GM23248 (cell line): ENCODE data around the gene OR10K2. TPM values are rescaled to one million over a fixed set of nuclear protein-coding genes. Genes with fewer than 3 reads are reported as not detected.
"Not testable (repeated sequence)": the region's sequence is repeated elsewhere in the genome, so short reads cannot be mapped to it uniquely, and the experiment has no call there.

Source experiments
- DNase-seq: peaks from one replicate; pipeline ENCODE4 v3.0.0-alpha.2; 2015
- H2AFZ ChIP-seq: fragments of 200-600 bp; sonication (generic); 2 replicates; pipeline ENCODE4 v1.6.1; 2016; ENCODE audit warnings: antibody characterized with exemption
- H3F3A ChIP-seq: fragments of 200-600 bp; sonication (generic); 2 replicates; pipeline ENCODE4 v1.6.1; 2016; ENCODE audit warnings: mild to moderate bottlenecking, antibody characterized with exemption, mixed run types; ENCODE audit not compliant: insufficient read depth
- H3K27ac ChIP-seq: fragments of 200-600 bp; sonication (generic); 2 replicates; pipeline ENCODE4 v1.5.1; 2016; ENCODE audit warnings: mild to moderate bottlenecking
- H3K27me3 ChIP-seq: fragments of 200-600 bp; sonication (generic); replicated peaks from 2 replicates; pipeline ENCODE4 v1.6.1; 2016; ENCODE audit warnings: mild to moderate bottlenecking; ENCODE audit not compliant: insufficient read depth
- H3K36me3 ChIP-seq: fragments of 200-600 bp; sonication (generic); 2 replicates; pipeline ENCODE4 v1.6.1; 2016; ENCODE audit warnings: low read depth, mild to moderate bottlenecking
- H3K4me1 ChIP-seq: fragments of 200-600 bp; sonication (generic); 2 replicates; pipeline ENCODE4 v1.6.1; 2016; ENCODE audit warnings: mild to moderate bottlenecking; ENCODE audit not compliant: insufficient read depth
- H3K4me2 ChIP-seq: fragments of 200-600 bp; sonication (generic); one replicate; pipeline ENCODE4 v1.6.1; 2016; ENCODE audit warnings: mild to moderate bottlenecking; ENCODE audit not compliant: unreplicated experiment
- H3K4me3 ChIP-seq: fragments of 200-600 bp; sonication (generic); 2 replicates; pipeline ENCODE4 v1.5.1; 2016; ENCODE audit warnings: mild to moderate bottlenecking
- H3K79me2 ChIP-seq: fragments of 200-600 bp; sonication (generic); 2 replicates; pipeline ENCODE4 v1.6.1; 2016; ENCODE audit warnings: mild to moderate bottlenecking; ENCODE audit not compliant: insufficient read depth
- H3K9ac ChIP-seq: fragments of 200-600 bp; sonication (generic); 2 replicates; pipeline ENCODE4 v1.6.1; 2016; ENCODE audit warnings: mild to moderate bottlenecking
- H3K9me2 ChIP-seq: fragments of 200-600 bp; sonication (generic); 2 replicates; pipeline ENCODE4 v1.6.1; 2016; ENCODE audit warnings: mixed run types, mild to moderate bottlenecking, moderate library complexity; ENCODE audit not compliant: insufficient read depth
- H3K9me3 ChIP-seq: fragments of 200-600 bp; sonication (generic); one replicate; pipeline ENCODE4 v1.6.1; 2017; ENCODE audit warnings: low read depth
- H4K20me1 ChIP-seq: fragments of 200-600 bp; sonication (generic); 2 replicates; pipeline ENCODE4 v1.6.0; 2016; ENCODE audit not compliant: insufficient read depth
- EZH2 ChIP-seq: fragments of 200-600 bp; sonication (generic); IDR thresholded peaks from 2 replicates; pipeline ENCODE4 v1.6.1; 2018; ENCODE audit warnings: antibody characterized with exemption, mild to moderate bottlenecking; ENCODE audit not compliant: insufficient read depth, poor library complexity, severe bottlenecking
- EZH2phosphoT487 ChIP-seq: fragments of 200-600 bp; sonication (generic); IDR thresholded peaks from 2 replicates; pipeline ENCODE4 v1.6.1; 2018; ENCODE audit warnings: antibody characterized with exemption, moderate library complexity, mild to moderate bottlenecking, low read depth; ENCODE audit not compliant: insufficient read depth
- WGBS, 2 experiments: methylation state at CpG; one replicate each; pipeline ENCODE4 v1.1.6; 2015 to 2017; ENCODE audit warnings: low lambda C conversion rate in 2 of 2, low coverage in 1 of 2; ENCODE audit errors: missing lambda C conversion rate in 2 of 2; 5-methylcytosine and 5-hydroxymethylcytosine counted together
- in situ Hi-C: fragments of 300-500 bp; cut with MboI; formaldehyde crosslinking; loops from 2 replicates; pipeline ENCODE4 v1.15.0; 2020
- polyA plus RNA-seq: library from polyadenylated mRNA; unstranded; fragments of >200 nt; fragmentation: Nextera tagmentation; extraction: Ambion mirVana; gene quantifications from 2 replicates; pipeline ENCODE4 v1.2.1, GENCODE V29; 2016
- total RNA-seq: library from RNA; depleted of rRNA; stranded (reverse); fragments of >200 nt; shearing (Covaris generic); gene quantifications from 2 replicates; pipeline ENCODE4 v1.2.3, GENCODE V29; 2014; rRNA removed

OR10K2 gene
- total and polyA plus RNA-seq, 2 experiments from 2014 or later, result not detected

GRCh38 chr1:158374860-158375259 lies 51.2 kb downstream of the OR10K2 start:
- H3K4me1 ChIP-seq, result no peaks in the 10 kb centered on the region
- DNase-seq, result no peak
- no peaks in the 10 kb centered on the region for H3K79me2 ChIP-seq
- TF ChIP-seq EZH2 (no peak), EZH2phosphoT487 (no peak)
- no peak overlapping the region for H3K9ac ChIP-seq
- no peak overlapping the region for H2AFZ ChIP-seq
- no peaks in the 10 kb centered on the region for H3K36me3 ChIP-seq
- H4K20me1 ChIP-seq, result no peaks in the 10 kb centered on the region
- H3F3A ChIP-seq, result no peaks in the 10 kb centered on the region
- no peak overlapping the region for H3K4me2 ChIP-seq
- H3K4me3 ChIP-seq, result no peak overlapping the region
- H3K9me3 ChIP-seq, result no peaks in the 10 kb centered on the region
- no peak overlapping the region for H3K27ac ChIP-seq
- in situ Hi-C loops, result no loop called here
- 22 to 29% methylated on average over 1 of the region's 1 CpG for WGBS, 2 experiments
- H3K27me3 ChIP-seq, result no peaks in the 10 kb centered on the region
- H3K9me2 ChIP-seq, result no peaks in the 10 kb centered on the region

GRCh38 chr1:158374101-158374500 lies 51.9 kb downstream of the OR10K2 start:
- H3K9ac ChIP-seq, H4K20me1 ChIP-seq, H3K27me3 ChIP-seq, H3K27ac ChIP-seq, H3K9me3 ChIP-seq, H3K4me3 ChIP-seq, H3F3A ChIP-seq, H3K36me3 ChIP-seq, DNase-seq, H3K4me1 ChIP-seq, H3K4me2 ChIP-seq, H3K9me2 ChIP-seq, H2AFZ ChIP-seq, H3K79me2 ChIP-seq, in situ Hi-C loops: not testable (repeated sequence)
- WGBS, 2 experiments, result 66 to 72% methylated on average over 19 to 20 of the region's 25 CpGs

- TF ChIP-seq EZH2, result no peak
- no peak for TF ChIP-seq EZH2phosphoT487
- Histone ChIP-seq H3K9me2 (no peaks in the 10 kb centered on the region), H3K9ac (no peak overlapping the region), H4K20me1 (no peaks in the 10 kb centered on the region), H3K4me1 (no peaks in the 10 kb centered on the region), H2AFZ (no peak overlapping the region), H3K4me3 (no peak overlapping the region), H3K27ac (no peak overlapping the region), H3F3A (no peaks in the 10 kb centered on the region), H3K79me2 (no peaks in the 10 kb centered on the region), H3K9me3 (no peaks in the 10 kb centered on the region), H3K27me3 (no peaks in the 10 kb centered on the region), H3K4me2 (no peak overlapping the region), H3K36me3 (no peaks in the 10 kb centered on the region)
- DNase-seq, result no peak
- in situ Hi-C loops, result no loop called here
- 10 to 11% methylated on average over 6 of the region's 6 CpGs for WGBS, 2 experiments
These were observed 54.7 kb downstream of the OR10K2 start for GRCh38 chr1:158371188-158371953.

Other genes with a start within 250 kb of the OR10K2 start
- gene CD1D, start 245.3 kb downstream of the OR10K2 start, total RNA-seq, result not detected in 2 replicates
- gene CD1D, start 245.3 kb downstream of the OR10K2 start, polyA plus RNA-seq, result 0.11 TPM in 1 of 2 replicates, not detected in the other
- not detected in 2 replicates for gene CD1A, start 171.8 kb downstream of the OR10K2 start, total RNA-seq
- gene CD1A, start 171.8 kb downstream of the OR10K2 start, polyA plus RNA-seq, result not detected in 2 replicates
- gene CD1C, start 136.3 kb downstream of the OR10K2 start, total RNA-seq, result not detected in 2 replicates
- not detected in 2 replicates for gene CD1C, start 136.3 kb downstream of the OR10K2 start, polyA plus RNA-seq
- gene CD1B, start 94.7 kb downstream of the OR10K2 start, total RNA-seq, result not detected in 2 replicates
- not detected in 2 replicates for gene CD1B, start 94.7 kb downstream of the OR10K2 start, polyA plus RNA-seq
- not detected in 2 replicates for gene CD1E, start 72.3 kb downstream of the OR10K2 start, total RNA-seq
- gene CD1E, start 72.3 kb downstream of the OR10K2 start, polyA plus RNA-seq, result not detected in 2 replicates
- gene OR10T2, start 26.8 kb downstream of the OR10K2 start, total RNA-seq, result not detected in 2 replicates
- gene OR10T2, start 26.8 kb downstream of the OR10K2 start, polyA plus RNA-seq, result not detected in 2 replicates
- not detected in 2 replicates for gene OR10K1, start 35.6 kb upstream of the OR10K2 start, total RNA-seq
- gene OR10K1, start 35.6 kb upstream of the OR10K2 start, polyA plus RNA-seq, result not detected in 2 replicates
- gene OR10R2, start 46.0 kb upstream of the OR10K2 start, total RNA-seq, result not detected in 2 replicates
- not detected in 2 replicates for gene OR10R2, start 46.0 kb upstream of the OR10K2 start, polyA plus RNA-seq
- not detected in 2 replicates for gene OR6Y1, start 128.2 kb upstream of the OR10K2 start, total RNA-seq
- not detected in 2 replicates for gene OR6Y1, start 128.2 kb upstream of the OR10K2 start, polyA plus RNA-seq
- not detected in 2 replicates for gene OR6P1, start 144.3 kb upstream of the OR10K2 start, total RNA-seq
- not detected in 2 replicates for gene OR6P1, start 144.3 kb upstream of the OR10K2 start, polyA plus RNA-seq
- not detected in 2 replicates for gene OR10X1, start 153.7 kb upstream of the OR10K2 start, total RNA-seq
- gene OR10X1, start 153.7 kb upstream of the OR10K2 start, polyA plus RNA-seq, result not detected in 2 replicates
- gene OR10Z1, start 179.0 kb upstream of the OR10K2 start, total RNA-seq, result not detected in 2 replicates
- not detected in 2 replicates for gene OR10Z1, start 179.0 kb upstream of the OR10K2 start, polyA plus RNA-seq